Myocyte (in vitro differentiated cells): ENCODE results near the gene CSNK1E. TPM values are rescaled to one million over a fixed set of nuclear protein-coding genes. Genes with fewer than 3 reads are reported as not detected.
A peak's percentile ranks its signal among the peaks of the same experiment; 100 is the strongest.

Experiments
- DNase-seq: peaks from one replicate; pipeline ENCODE4 v3.0.0-alpha.2; 2012; ENCODE audit warnings: low read depth
- total RNA-seq: library from RNA; depleted of rRNA; stranded (reverse); fragments of >200 nt; gene quantifications from 2 replicates; pipeline ENCODE4 v1.2.3, GENCODE V29; 2014

CSNK1E gene
- total RNA-seq, 1 donor from 2014 or later = 111 TPM

- DNase-seq = no peak
These were observed 17.8 kb upstream of the CSNK1E start for GRCh38 chr22:38335077-38335476.

DNA sequence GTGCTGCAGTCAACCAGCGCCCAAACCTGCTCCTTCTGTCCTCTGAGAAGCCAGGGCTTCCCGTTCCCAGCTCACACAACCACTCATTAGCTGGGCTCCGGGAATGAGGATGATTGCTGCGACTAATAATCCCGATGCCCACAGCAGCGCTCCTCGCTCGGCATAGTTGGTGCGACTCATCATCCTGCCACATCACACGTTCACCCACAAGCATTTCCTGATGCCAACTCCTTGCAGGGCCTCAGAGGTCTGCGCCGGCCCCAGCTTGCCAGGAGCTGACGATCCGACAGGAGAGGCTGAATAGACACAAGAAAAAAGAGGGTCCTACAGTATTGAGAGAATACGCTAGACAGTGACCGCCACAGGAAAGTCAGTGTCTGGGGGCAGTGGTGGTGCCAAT, 10.6 kb upstream of the CSNK1E start:
- peak; percentile 75 for DNase-seq

- DNase-seq = no peak
These were observed 10.2 kb upstream of the CSNK1E start for GRCh38 chr22:38327396-38327795.

DNA sequence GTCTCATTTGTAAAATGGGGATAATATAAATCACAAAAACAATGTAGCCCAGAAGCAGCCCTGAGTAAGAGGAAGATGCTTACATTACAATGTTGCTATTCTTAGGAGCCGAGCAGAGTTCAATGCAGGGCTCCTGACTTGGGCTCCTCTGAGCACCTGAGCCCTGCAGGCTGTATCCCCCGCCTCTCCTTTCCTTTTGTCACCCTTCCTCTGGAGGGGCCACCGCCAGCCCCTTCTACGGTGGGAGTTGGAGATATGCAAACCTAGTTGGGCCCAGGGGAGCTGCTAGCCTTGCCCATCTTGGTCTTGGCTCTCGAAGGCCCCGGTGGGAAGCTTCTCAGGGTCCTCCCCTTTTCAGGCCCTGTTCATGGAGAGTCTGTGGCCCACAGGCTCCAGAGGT, 8.4 kb upstream of the CSNK1E start:
- no peak for DNase-seq

GRCh38 chr22:38320605-38321402, 3.6 kb upstream of the CSNK1E start:
- no peak for DNase-seq

GRCh38 chr22:38318792-38319773, 1.9 kb upstream of the CSNK1E start:
- DNase-seq = no peak

GRCh38 chr22:38317995-38318715, 922 bp upstream of the CSNK1E start:
- DNase-seq = peak; percentile 81

GRCh38 chr22:38316364-38317121, 690 bp downstream of the CSNK1E start:
- DNase-seq = peak; percentile 68

GRCh38 chr22:38315823-38316363, 1.3 kb downstream of the CSNK1E start:
- no peak for DNase-seq

- DNase-seq = peak; percentile 51
These were observed 2.1 kb downstream of the CSNK1E start for GRCh38 chr22:38314933-38315822.

- DNase-seq = no peak
These were observed 2.9 kb downstream of the CSNK1E start for GRCh38 chr22:38314051-38314932.

DNA sequence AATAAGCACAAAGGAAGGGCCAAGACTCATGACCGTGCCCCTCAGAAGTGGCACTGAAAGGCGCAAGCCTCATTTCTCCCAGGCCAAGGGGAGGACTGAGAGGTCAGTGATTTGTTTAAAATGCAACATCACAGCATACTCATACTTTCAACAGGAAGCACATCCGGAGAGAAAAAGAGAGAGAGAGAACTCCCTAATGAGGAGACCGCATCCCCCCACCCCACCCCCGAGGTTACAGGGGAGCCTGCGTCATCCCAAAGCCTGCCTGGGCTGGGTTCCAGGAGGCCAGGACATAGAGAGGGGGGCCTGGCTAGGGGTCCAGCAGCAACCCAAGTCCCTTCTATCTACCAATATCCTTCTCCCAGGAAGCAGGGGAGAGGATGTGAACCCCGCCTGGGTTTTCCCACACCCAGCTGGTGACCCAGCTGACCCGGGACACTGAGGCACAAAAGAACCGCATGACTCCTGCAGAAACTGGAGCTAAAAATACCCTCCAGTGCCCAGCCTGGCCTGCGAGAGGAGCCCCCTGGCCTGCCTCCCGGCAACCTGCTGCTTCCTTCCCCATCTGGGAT, 3.8 kb downstream of the CSNK1E start:
- peak; percentile 73 for DNase-seq

- DNase-seq = no peak
These were observed 4.9 kb downstream of the CSNK1E start for GRCh38 chr22:38312261-38312800.

- DNase-seq = no peak
These were observed 6.0 kb downstream of the CSNK1E start for GRCh38 chr22:38311323-38311620.

DNA sequence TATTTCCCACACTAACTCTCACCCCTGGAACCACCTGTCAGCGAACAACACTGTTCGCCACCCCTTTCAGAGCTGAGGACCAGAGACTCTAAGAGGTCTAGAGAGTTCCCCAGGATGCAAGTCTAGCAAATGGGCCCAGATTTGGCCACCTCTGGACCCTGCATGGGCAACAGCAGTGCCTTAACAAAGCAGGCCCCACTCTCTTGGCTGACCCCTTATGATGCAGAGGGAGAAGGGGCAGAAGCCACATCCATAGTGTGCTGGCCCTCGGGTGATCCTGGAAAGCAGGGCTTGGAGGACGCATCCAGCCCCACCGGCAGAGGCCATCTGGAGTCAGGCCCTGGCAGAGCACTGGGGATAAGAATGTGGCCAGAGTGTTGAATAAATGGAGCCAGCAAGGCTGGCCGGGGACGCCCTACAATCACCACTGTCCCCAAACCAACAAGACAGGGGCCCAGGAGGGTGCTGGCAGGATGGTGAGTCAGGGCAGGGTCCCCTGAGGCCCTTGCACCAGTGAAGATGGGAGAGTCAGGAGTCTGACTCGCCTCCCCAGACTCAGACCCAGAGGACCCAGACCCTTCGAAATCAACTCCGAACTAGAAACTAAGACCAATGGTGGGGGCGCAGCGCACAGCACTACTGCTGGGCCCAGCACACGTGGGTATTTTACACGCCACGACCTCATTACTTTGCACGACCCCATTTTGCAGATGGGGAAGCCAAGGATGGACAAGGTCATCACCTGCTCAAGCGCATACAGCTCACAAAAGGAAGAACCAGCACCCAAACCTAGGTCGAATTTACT, 6.5 kb downstream of the CSNK1E start:
- no peak for DNase-seq

DNA sequence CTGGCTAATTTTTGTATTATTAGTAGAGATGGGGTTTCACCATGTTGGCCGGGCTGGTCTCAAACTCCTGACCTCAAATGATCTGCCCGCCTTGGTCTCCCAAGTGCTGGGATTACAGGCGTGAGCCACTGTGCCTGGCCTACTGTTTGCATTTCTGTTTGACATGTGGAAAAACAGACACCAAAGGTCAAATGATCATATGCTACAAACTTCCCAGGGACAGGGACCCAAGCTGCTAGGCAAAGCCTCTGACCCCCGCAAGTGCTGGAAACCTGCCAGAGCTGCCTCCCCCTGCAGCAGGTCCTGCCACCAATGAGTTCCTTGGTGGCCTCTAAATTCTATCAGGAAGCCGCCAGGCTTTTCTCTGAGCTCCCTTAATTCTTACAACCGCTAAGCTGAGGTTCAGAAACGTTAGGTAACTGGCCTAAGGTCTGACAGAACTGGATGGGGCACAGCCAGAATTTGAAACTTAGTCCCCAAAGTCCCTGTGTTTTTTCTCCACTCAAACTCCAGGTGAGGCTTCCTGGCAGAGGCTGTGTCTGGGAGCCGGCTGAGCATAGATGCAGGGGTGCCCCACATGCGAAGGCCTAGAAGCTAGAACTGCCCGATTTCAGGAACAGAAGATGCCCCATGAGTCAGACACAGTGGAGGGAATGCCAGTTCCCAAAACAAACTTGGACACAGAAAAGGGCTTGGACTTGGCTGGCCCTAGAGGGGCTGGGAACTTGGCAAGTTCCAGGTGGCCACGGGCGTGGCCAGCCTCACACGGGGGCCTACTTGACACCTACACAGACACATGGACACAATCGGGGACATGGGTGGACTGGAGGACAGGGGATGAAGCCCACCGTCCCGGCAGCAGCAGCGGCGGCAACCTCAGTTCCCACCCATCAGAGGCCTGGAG, 7.4 kb downstream of the CSNK1E start:
- DNase-seq = no peak
